ENCODE data around the gene DPYD.

The DPYD gene

DNA sequence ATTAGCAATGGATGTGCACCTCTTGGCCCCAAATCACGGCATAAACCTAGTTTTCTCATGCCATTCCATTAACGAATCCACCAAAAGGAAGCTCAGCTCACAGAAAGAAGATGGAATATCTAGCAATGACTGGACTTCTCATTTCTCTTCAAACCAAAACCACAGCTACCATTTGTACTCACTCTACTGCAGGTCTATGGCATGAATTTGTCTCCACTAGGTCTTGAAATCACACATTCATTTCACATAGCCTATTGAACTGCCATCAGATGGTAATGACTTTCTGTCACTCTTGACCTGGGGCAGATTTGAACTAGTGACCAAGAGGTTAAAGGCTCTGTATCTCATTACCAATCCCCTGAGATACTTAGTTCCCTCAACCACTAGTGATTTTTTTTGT, 382.7 kb downstream of the DPYD start:
- no peak for TF ChIP-seq CTCF (conservative IDR thresholded peaks at IDR 0.05; ENCODE audit: low read length)
- DNase-seq (ENCODE audit: low read depth): no peak
- H3K4me3 ChIP-seq (ENCODE audit: low read length): no peak overlapping the region

DNA sequence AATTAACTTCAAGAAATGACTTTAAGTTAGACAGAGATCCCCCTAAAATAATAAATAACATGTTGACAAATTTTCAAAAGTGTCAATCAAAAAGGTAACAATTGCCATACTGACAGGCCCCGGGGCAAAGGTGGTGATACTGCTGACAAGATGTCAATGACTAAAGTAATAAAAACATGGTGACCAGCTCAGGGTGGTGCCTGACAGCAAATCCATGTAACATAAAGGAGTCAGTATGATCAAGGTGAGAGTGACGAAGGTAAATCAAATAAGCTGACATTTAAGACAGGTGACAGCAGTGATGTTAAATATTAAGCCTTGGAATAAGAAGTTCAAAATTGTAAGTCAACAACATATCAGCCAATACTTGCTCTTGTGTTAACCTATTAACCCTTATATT, 387.5 kb downstream of the DPYD start:
- no peak overlapping the region for H3K4me3 ChIP-seq (ENCODE audit: low read length)
- TF ChIP-seq CTCF (conservative IDR thresholded peaks at IDR 0.05; ENCODE audit: low read length): no peak
- DNase-seq (ENCODE audit: low read depth): no peak

DNA sequence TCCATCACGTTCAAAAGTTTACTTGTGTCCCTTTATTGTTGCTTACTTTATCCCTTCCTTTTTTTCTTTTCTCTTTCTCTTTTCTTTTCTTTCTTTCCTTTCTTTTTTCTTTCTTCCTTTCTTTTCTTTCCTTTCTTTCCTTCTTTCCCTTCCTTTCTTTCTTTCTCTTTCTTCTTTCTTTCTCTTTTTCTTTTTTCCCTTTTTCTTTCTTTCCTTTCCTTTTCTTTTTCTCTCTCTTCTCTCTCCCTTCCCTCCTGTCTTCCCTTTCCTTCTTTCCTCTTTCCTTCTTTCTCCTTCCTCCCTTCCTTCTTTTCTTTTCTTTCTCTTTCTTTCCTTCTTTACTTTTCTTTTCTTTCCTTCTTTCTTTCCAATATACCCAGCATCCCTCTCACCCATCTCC, 391.2 kb downstream of the DPYD start:
- TF ChIP-seq CTCF (conservative IDR thresholded peaks at IDR 0.05; ENCODE audit: low read length): no peak
- DNase-seq (ENCODE audit: low read depth): no peak
- H3K4me3 ChIP-seq (ENCODE audit: low read length): no peak overlapping the region

GRCh38 chr1:97524211-97524610, 396.6 kb downstream of the DPYD start:
- H3K4me3 ChIP-seq (ENCODE audit: low read length): no peak overlapping the region
- DNase-seq (ENCODE audit: low read depth): no peak
- no peak for TF ChIP-seq CTCF (conservative IDR thresholded peaks at IDR 0.05; ENCODE audit: low read length)

GRCh38 chr1:97516588-97516987, 404.2 kb downstream of the DPYD start:
- no peak for DNase-seq (ENCODE audit: low read depth)
- no peak for TF ChIP-seq CTCF (conservative IDR thresholded peaks at IDR 0.05; ENCODE audit: low read length)
- no peak overlapping the region for H3K4me3 ChIP-seq (ENCODE audit: low read length)

- no peak overlapping the region for H3K4me3 ChIP-seq (ENCODE audit: low read length)
- DNase-seq (ENCODE audit: low read depth): no peak
- TF ChIP-seq CTCF (conservative IDR thresholded peaks at IDR 0.05; ENCODE audit: low read length): no peak
Measured at GRCh38 chr1:97508653-97509218, 412.1 kb downstream of the DPYD start.

- no peak for DNase-seq (ENCODE audit: low read depth)
- no peak overlapping the region for H3K4me3 ChIP-seq (ENCODE audit: low read length)
- no peak for TF ChIP-seq CTCF (conservative IDR thresholded peaks at IDR 0.05; ENCODE audit: low read length)
Measured at GRCh38 chr1:97507863-97508262, 413.0 kb downstream of the DPYD start.

Measured in AG10803 (cell line).